Stimulated activated naive CD8-positive, alpha-beta T cell treated with anti-CD3 and anti-CD28 coated beads, Interleukin-15, Interleukin-2, amounts not matched to agents 100 U/mL and 50 U/mL, for 24 hours (primary cell): ENCODE measurements around the gene TNFSF9.
"Not testable (repeated sequence)": the region's sequence is repeated elsewhere in the genome, so short reads cannot be mapped to it uniquely, and the experiment has no call there.

Experiments
- ATAC-seq: fragments of 150-1000 bp; cut with Tn5 transposase; one replicate; pipeline ENCODE4 v1.10.0; 2021
- DNase-seq: peaks from one replicate; pipeline ENCODE4 v3.0.0; 2021

TNFSF9 gene

DNA sequence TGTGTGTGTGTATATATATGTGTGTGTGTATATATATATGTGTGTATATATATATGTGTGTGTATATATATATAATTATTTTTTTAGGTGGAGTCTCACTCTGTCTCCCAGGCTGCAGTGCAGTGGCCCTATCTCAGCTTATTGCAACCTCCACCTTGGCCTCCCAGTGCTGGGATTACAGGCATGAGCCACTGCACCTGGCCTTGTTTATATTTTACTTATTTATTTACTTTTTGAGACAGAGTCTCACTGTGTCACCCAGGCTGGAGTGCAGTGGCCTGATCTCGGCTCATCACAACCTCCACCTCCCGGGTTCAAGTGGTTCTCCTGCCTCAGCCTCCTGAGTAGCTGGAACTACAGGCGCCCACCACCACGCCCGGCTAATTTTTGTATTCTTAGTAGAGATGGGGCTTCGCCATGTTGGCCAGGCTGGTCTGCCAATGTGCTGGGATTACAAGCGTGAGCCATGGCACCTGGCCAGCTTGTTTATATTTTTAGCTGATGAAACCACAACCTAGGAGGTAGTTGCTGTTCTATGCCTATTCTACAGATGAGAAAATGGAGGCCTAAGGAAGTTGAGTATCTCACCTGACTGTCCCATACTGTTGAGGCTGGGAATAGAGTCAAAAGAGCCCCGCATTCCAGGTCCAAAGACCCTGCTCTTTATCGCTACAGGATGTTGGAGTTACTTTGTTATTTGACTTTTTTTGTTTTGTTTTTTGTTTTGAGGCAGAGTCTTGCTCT, 22.6 kb upstream of the TNFSF9 start:
- not testable (repeated sequence) for ATAC-seq

GRCh38 chr19:6509118-6509971, 21.5 kb upstream of the TNFSF9 start:
- DNase-seq (no peak), ATAC-seq (no peak)

More for the DNA sequence above, 22.6 kb upstream of the TNFSF9 start:
- not testable (repeated sequence) for DNase-seq

GRCh38 chr19:6510618-6511017, 20.2 kb upstream of the TNFSF9 start:
- DNase-seq = no peak

DNA sequence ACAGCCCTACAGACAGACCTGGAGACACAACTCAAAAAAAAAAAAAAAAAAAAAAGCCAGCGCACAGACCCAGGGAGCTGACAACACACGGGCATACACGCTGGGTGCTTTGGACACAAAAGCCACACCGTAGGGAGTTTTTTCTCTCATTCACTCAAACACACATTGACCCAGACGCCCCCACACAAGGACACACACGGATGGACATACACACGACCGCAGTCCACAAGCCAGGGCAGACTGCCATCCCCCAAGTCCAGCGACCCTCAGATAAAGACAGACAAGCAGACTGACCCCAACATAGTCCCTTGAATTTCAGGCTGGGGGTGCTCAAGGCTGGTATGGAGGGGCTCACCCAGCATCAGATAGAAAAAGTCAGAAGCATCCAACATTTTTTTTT, 16.7 kb upstream of the TNFSF9 start:
- no peak for ATAC-seq
- no peak for DNase-seq

More at GRCh38 chr19:6510618-6511017, 20.2 kb upstream of the TNFSF9 start:
- ATAC-seq = no peak

DNA sequence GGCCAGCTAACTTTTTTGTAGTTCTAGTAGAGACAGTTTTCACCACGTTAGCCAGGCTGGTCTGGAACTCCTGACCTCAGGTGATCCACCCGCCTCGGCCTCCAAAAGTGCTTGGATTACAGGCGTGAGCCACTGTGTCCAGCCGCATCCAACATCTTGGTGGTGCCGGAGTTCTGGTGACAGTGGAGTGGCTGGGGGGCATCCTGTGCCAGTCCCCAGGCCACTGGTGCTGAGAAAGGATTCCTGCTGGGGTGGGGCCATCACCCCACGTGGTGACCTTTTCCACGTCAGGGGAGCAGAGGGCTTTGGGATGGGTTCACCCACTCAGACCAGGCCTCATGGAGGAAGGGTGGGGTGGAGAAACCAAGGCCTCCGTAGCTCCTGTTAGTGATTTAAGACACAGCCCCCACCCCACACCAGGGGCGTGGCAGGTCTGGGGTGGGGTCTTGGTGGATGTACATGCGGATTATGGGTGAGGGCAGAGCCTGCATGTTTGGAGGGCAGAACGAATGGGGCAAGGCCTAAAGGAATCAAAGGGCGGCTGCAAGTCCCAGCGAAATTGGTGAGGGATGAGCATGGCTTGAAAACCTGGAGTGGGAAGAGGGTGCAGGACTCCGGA, 15.8 kb upstream of the TNFSF9 start:
- DNase-seq = no peak
- no peak for ATAC-seq

DNA sequence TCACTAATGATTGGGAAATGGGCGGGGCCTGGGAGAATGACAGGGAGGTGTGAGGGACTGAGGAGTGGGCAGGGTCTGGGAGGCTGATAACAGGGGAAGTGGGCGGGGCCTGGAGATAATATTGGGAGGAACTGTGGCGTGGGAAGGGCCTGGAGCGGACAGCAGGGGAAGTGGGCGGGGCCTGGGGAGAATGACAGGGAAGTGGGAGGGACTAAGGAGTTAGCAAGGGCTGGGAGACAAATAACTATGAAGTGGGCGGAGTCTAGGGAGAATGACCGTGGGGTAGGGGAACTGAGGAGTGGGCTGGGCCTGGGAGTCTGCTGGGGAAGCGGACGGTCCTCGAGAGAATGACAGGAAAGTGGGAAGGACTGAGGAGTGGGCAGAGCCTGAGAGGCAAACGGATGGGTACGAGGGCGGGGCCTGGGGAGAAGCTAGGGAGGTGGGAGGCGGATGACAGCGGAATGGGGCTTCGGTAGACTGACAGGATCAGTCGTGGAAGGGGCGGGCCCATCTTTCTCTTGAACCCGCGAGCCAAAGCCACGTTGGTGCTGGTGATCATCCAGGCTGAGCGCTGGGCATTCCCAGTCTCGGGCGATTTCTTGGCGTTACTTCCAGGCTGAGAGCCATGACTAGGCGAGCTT, 14.7 kb upstream of the TNFSF9 start:
- ATAC-seq (peak; percentile 63), DNase-seq (peak; percentile 84)

GRCh38 chr19:6516659-6517291, 14.1 kb upstream of the TNFSF9 start:
- DNase-seq (peak; percentile 99), ATAC-seq (peak; percentile 85)

DNA sequence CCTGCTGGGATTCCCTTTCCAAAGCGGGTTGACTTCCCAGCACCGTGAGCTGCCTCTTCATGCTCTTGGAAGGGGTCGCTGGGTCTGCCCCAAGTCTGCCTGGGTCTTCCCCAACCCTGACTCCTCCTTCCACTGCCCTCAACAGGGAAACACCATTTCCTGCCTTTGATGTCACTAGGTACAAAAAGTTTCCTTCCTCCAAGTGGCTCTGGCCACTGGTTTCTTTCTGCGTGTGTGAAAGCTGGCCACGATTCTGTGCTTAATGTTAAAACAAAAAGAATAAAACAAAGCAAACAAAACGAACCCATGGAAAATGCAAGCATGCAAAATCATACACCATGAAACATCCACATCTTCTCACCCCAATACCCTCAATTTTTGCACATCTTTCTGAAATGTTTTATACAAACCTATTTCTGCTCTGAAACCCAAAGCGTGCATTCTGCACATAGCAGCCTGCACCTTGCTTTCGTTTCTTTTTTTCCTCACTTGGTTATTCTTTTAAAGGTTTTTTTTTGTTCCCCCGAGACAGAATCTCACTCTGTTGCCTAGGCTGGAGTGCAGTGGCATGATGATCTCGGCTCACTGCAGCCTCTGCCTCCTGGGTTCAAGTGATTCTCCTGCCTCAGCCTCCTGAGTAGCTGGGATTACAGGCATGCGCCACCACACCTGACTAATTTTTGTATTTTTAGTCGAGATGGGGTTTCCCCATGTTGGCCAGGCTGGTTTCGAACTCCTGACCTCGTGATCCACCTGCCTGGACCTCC, 12.5 kb upstream of the TNFSF9 start:
- DNase-seq (peak; percentile 60), ATAC-seq (peak; percentile 22)

GRCh38 chr19:6519289-6519688, 11.5 kb upstream of the TNFSF9 start:
- DNase-seq (no peak), ATAC-seq (no peak)

DNA sequence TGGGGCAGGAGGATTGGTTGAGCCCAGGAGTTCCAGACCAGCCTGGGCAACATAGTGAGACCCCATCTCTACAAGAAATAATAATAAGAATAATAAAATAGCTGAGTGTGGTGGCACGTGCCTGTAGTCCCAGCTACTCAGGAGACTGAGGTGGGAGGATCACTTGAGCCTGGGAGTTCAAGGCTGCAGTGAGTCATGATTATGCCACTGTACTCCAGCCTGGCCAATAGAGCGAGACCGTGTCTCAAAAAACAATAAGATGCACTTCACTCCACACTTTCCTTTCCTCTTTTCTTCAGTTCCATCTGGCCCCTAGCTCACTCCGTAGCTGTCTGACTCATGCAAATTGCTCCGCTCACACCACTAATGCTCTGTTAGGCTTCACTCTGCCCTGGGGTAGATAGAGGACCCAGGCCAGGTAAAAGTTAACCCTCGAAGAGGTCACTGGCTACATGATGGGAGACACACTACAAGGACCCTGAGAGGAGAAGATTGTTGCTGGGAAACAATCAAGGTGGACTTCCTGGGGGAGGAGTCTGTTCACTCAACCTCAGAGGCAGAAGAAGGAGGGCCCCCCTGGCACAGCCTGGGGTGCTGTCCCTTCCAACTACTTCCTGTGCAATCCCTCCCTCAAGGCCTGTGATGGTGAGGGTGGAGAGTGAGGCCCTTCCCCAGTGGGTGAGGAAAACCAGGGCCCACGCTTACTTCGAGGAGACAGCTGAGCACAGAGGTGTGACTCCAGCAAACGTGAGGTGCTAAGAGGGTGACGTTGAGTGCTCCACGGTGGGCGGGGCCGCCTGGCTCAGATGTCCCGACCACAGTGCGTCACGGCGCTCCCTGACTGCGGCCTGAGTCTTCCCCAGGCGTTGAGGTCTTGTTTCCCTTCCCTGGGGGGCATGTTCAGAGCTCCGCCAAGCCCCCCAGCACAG, 8.8 kb upstream of the TNFSF9 start:
- DNase-seq = peak; percentile 78

DNA sequence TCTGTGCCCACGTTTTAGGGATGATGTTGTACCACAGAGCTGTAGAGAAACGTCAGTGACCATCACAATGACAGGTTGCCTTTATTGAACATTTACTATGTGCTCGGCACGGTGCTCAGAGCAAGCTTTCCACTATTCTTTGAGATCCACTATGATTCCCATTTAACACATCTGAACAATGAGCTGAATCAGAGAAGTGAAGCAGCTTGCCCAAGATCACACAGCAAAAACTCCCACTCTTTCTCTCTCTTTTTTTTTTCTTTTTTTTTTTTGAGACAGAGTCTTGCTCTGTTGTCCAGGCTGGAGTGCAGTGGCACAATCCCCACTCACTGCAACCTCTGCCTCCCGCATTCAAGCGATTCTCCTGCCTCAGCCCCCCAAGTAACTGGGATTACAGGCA, 8.1 kb upstream of the TNFSF9 start:
- ATAC-seq (no peak), DNase-seq (no peak)

More for the DNA sequence above, 8.8 kb upstream of the TNFSF9 start:
- ATAC-seq = peak; percentile 78

DNA sequence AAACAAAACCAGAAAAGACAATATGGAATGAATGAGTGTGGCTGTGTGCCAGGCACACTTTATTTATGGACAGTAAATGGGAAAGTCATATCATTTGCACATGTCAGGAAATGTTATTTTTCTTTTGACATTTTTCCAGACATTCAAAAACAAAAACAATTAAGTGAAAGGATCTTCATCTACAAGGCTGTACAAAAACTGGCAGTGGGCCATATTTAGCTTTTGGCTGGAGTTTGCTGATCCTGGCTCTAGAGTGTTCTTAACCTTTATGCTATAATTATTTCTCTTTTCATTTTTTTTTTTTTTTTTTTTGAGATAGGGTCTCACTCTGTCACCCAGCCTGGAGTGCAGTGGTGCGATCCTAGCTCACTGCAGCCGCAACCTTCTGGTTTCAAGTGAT, 6.5 kb upstream of the TNFSF9 start:
- ATAC-seq (no peak), DNase-seq (no peak)

DNA sequence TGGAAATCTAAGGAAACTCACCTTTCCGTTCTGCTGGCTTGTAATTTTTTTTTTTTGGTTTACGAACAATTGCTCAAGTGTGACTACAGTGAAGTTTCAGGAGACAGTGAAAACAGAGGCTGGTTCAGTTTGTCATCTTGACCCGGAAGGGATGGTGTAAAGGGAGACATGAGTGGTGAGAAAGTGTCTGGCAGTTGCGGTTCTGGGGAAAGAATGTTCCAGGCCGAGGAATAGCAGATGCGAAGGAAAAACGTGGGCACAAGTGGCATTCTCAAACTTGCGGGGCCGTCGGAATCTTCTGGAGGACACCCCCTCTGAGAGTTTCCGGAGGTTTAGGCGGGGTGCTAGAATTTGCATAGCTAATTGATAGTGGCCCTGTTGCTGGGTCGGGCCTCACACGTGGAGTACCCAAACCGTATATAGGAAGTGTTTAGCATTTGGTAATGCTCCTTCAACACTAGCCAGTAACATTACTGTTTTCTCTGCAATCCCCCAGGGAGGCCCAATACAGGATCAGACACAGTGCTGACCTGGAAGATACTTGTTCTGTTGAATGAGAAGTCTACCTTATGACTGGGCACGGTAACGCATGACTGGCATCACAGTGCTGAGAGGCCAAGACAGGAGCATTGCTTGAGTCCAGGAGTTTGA, 2.8 kb upstream of the TNFSF9 start:
- ATAC-seq = no peak

DNA sequence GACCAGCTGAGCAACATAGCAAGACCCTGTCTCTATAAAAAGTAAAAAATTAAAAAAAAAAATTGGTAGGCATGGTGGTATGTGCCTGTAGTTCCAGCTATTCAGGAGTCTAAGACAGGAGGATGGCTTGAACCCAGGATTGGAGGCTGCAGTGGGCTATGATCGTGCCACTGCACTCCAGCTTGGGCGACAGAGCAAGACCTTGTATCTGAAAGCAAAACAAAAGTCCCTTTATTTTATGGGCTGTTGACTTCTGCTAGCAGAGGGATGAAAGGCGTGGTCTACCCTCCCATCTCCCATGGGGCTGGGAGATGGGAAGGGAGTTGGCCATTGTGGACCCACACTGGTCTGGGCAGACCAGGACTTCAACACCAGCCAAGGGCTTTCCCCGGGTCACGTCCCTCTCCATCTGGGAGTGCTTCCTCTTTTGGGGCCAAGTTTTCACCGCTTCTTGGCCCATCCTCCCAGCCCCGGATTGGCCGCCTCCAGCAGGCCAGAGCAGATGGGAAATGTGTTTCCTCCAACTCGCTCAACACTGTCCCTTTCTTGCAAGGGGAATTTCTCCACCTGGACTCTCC, 2.2 kb upstream of the TNFSF9 start:
- ATAC-seq = no peak
- DNase-seq = peak; percentile 16

More for the DNA sequence above, 2.8 kb upstream of the TNFSF9 start:
- peak; percentile 6 for DNase-seq

DNA sequence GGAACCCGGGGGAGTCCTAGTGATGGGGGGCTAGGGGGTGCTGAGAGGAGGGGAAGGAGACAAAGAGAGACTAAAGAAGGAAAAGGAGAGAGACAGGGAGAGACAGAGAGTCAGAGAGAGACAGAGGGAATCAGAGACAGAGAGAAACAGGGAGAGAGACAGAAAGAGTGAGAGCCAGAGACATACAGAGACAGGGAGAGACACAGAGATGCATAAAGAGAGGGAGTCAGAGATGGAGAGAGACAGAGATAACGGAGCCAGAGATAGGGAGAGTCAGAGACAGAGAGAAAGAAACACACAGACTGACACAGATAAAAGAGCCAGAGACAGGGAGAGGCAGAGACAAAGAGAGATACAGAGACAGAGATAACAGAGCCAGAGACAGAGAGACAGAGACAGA, 1.5 kb upstream of the TNFSF9 start:
- no peak for ATAC-seq

GRCh38 chr19:6529937-6530385, 865 bp upstream of the TNFSF9 start:
- ATAC-seq (no peak), DNase-seq (no peak)

More for the DNA sequence above, 1.5 kb upstream of the TNFSF9 start:
- no peak for DNase-seq

DNA sequence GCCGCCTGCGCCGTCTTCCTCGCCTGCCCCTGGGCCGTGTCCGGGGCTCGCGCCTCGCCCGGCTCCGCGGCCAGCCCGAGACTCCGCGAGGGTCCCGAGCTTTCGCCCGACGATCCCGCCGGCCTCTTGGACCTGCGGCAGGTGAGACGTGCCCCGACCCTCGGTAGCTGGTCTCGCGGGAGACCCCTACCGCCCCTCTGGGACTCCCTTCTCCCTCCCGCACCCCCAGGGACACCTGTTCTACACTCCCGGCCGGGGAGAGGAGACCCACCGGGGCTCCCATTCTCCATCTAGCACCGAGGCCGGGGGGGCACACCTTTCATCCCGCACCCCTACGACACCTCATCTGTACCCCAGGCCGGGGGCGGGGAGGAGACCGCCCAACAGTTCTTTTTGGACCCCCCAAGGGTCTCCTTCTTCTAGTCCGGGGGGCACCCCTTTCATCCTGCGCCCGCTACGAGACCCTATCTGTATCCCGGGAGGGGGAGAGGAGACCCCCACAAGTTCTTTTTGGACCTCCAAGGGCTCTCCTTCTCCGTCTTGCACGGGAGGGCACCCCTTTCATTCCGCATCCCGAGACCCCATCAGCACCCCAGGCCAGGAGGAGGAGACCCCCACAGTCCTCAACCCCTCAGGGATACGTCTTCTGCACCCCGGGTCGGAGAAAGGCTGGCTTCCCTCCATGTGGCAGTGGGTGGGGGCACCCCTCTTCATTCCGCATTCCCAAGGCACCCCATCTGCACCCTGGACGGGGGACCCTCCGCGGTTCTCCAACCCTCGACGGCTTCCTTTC, 533 bp downstream of the TNFSF9 start:
- ATAC-seq (no peak), DNase-seq (peak; percentile 27)

GRCh38 chr19:6531956-6532243, 1.1 kb downstream of the TNFSF9 start:
- DNase-seq = no peak

More at GRCh38 chr19:6531956-6532243, 1.1 kb downstream of the TNFSF9 start:
- no peak for ATAC-seq
